ENCODE measurements around the gene NAPG.

Gene NAPG

GRCh38 chr18:10525371-10525691, 496 bp upstream of the NAPG start:
- Histone ChIP-seq H3K4me3 (ENCODE audit: low read depth, low read length) (peak overlapping the region; percentile 90), H3K27me3 (replicated peaks) (no peaks in the 10 kb centered on the region), H3K36me3 (replicated peaks) (no peaks in the 10 kb centered on the region), H3K27ac (no peak overlapping the region)
- in situ Hi-C loops (cut with HindIII; ENCODE audit: low pct_ligation_motif_present, low sequenced_read_pairs): no loop called here
- TF ChIP-seq CTCF (IDR thresholded peaks at IDR 0.05; ENCODE audit: low read depth, low read length, missing control alignments): no peak
- no peak for DNase-seq

GRCh38 chr18:10526561-10526949, 728 bp downstream of the NAPG start:
- Histone ChIP-seq H3K27me3 (replicated peaks) (no peaks in the 10 kb centered on the region), H3K36me3 (replicated peaks) (no peaks in the 10 kb centered on the region), H3K4me3 (ENCODE audit: low read depth, low read length) (peak overlapping the region; percentile 90), H3K27ac (peak overlapping the region; percentile 94)
- in situ Hi-C loops (cut with HindIII; ENCODE audit: low pct_ligation_motif_present, low sequenced_read_pairs): no loop called here
- no peak for TF ChIP-seq CTCF (IDR thresholded peaks at IDR 0.05; ENCODE audit: low read depth, low read length, missing control alignments)
- DNase-seq: no peak

- no peaks in the 10 kb centered on the region for H3K36me3 ChIP-seq (replicated peaks)
- no peak overlapping the region for H3K4me3 ChIP-seq (ENCODE audit: low read depth, low read length)
- H3K27me3 ChIP-seq (replicated peaks): no peaks in the 10 kb centered on the region
- DNase-seq: no peak
- no peak overlapping the region for H3K27ac ChIP-seq
- TF ChIP-seq CTCF (IDR thresholded peaks at IDR 0.05; ENCODE audit: low read depth, low read length, missing control alignments): no peak
- in situ Hi-C loops (cut with HindIII; ENCODE audit: low pct_ligation_motif_present, low sequenced_read_pairs): no loop called here
Observed at GRCh38 chr18:10528439-10528838, 2.6 kb downstream of the NAPG start.

- Histone ChIP-seq H3K27me3 (replicated peaks) (no peaks in the 10 kb centered on the region), H3K4me3 (ENCODE audit: low read depth, low read length) (no peak overlapping the region), H3K27ac (no peak overlapping the region), H3K36me3 (replicated peaks) (no peaks in the 10 kb centered on the region)
- in situ Hi-C loops (cut with HindIII; ENCODE audit: low pct_ligation_motif_present, low sequenced_read_pairs): no loop called here
- DNase-seq: no peak
- no peak for TF ChIP-seq CTCF (IDR thresholded peaks at IDR 0.05; ENCODE audit: low read depth, low read length, missing control alignments)
Observed at GRCh38 chr18:10530002-10530401, 4.2 kb downstream of the NAPG start.

GRCh38 chr18:10530852-10531251, 5.0 kb downstream of the NAPG start:
- no peak for TF ChIP-seq CTCF (IDR thresholded peaks at IDR 0.05; ENCODE audit: low read depth, low read length, missing control alignments)
- no peak for DNase-seq
- Histone ChIP-seq H3K4me3 (ENCODE audit: low read depth, low read length) (no peak overlapping the region), H3K27ac (no peak overlapping the region), H3K36me3 (replicated peaks) (no peaks in the 10 kb centered on the region), H3K27me3 (replicated peaks) (no peaks in the 10 kb centered on the region)
- in situ Hi-C loops (cut with HindIII; ENCODE audit: low pct_ligation_motif_present, low sequenced_read_pairs): no loop called here

GRCh38 chr18:10533111-10533510, 7.3 kb downstream of the NAPG start:
- Histone ChIP-seq H3K36me3 (replicated peaks) (no peaks in the 10 kb centered on the region), H3K4me3 (ENCODE audit: low read depth, low read length) (no peak overlapping the region), H3K27me3 (replicated peaks) (no peaks in the 10 kb centered on the region), H3K27ac (no peak overlapping the region)
- in situ Hi-C loops (cut with HindIII; ENCODE audit: low pct_ligation_motif_present, low sequenced_read_pairs): no loop called here
- no peak for TF ChIP-seq CTCF (IDR thresholded peaks at IDR 0.05; ENCODE audit: low read depth, low read length, missing control alignments)
- no peak for DNase-seq
